Measurements from ENCODE around the gene COPB2.

COPB2 gene

DNA sequence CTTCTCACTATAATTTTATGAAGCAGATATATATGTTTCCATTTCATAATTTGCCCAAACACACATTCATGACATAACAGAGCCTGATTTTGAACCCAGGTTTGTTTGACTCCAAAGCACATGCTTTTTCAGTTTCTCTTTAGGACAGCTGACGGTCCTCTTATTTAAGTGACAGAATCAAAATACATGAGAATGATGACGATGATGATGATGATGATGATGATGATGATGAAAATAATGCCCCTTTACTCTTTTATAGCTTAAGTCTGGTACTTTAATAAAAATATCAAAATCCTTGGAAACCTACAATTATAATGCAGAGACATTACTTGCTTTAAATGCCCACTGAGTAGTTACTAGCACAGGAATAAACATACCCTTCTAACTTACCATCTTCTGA lies 15.3 kb downstream of the COPB2 start:
- no peak overlapping the region for H3K4me3 ChIP-seq (ENCODE audit: low read length, poor library complexity, severe bottlenecking)
- no peaks in the 10 kb centered on the region for H3K4me1 ChIP-seq (ENCODE audit: insufficient read depth, low read length, poor library complexity, severe bottlenecking)
- 0 out of 2 replicates have a peak, but pooled peaks cover 4% of the 10 kb centered on the region for H3K79me2 ChIP-seq (ENCODE audit: insufficient read depth, low read length)
- H3K36me3 ChIP-seq (ENCODE audit: insufficient read depth, low read length) = peaks cover 95% of the 10 kb centered on the region
- no peak overlapping the region for H3K4me2 ChIP-seq (ENCODE audit: low read depth, low read length, poor library complexity, severe bottlenecking)
- H2AFZ ChIP-seq (ENCODE audit: low read length) = no peak overlapping the region
- no peaks in the 10 kb centered on the region for H3K27me3 ChIP-seq (ENCODE audit: insufficient read depth, low read length, poor library complexity, severe bottlenecking)
- no peak overlapping the region for H3K9ac ChIP-seq (ENCODE audit: low read depth, low read length, poor library complexity, severe bottlenecking)
- no peak for TF ChIP-seq EZH2phosphoT487 (IDR thresholded peaks at IDR 0.05; ENCODE audit: borderline replicate concordance)
- TF ChIP-seq, protein P1, sequence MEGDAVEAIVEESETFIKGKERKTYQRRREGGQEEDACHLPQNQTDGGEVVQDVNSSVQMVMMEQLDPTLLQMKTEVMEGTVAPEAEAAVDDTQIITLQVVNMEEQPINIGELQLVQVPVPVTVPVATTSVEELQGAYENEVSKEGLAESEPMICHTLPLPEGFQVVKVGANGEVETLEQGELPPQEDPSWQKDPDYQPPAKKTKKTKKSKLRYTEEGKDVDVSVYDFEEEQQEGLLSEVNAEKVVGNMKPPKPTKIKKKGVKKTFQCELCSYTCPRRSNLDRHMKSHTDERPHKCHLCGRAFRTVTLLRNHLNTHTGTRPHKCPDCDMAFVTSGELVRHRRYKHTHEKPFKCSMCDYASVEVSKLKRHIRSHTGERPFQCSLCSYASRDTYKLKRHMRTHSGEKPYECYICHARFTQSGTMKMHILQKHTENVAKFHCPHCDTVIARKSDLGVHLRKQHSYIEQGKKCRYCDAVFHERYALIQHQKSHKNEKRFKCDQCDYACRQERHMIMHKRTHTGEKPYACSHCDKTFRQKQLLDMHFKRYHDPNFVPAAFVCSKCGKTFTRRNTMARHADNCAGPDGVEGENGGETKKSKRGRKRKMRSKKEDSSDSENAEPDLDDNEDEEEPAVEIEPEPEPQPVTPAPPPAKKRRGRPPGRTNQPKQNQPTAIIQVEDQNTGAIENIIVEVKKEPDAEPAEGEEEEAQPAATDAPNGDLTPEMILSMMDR (conservative IDR thresholded peaks at IDR 0.05; ENCODE audit: low read length) = no peak
- H4K20me1 ChIP-seq (ENCODE audit: insufficient read depth, low read length, poor library complexity, severe bottlenecking) = no peaks in the 10 kb centered on the region
- H3F3A ChIP-seq (ENCODE audit: low read depth) = no peaks in the 10 kb centered on the region
- no peaks in the 10 kb centered on the region for H3K9me2 ChIP-seq (replicated peaks; ENCODE audit: low read depth, low read length)
- H3K9me3 ChIP-seq (ENCODE audit: insufficient read depth, low read depth, low read length) = no peaks in the 10 kb centered on the region

GRCh38 chr3:139364549-139364948 lies 24.9 kb downstream of the COPB2 start:
- H3K4me1 ChIP-seq (ENCODE audit: insufficient read depth, low read length, poor library complexity, severe bottlenecking) = no peaks in the 10 kb centered on the region
- no peaks in the 10 kb centered on the region for H3K79me2 ChIP-seq (ENCODE audit: insufficient read depth, low read length)
- H3K9ac ChIP-seq (ENCODE audit: low read depth, low read length, poor library complexity, severe bottlenecking) = no peak overlapping the region
- peaks cover 98% of the 10 kb centered on the region for H3K36me3 ChIP-seq (ENCODE audit: insufficient read depth, low read length)
- H2AFZ ChIP-seq (ENCODE audit: low read length) = no peak overlapping the region
- no peak overlapping the region for H3K4me3 ChIP-seq (ENCODE audit: low read length, poor library complexity, severe bottlenecking)
- no peaks in the 10 kb centered on the region for H3K27me3 ChIP-seq (ENCODE audit: insufficient read depth, low read length, poor library complexity, severe bottlenecking)
- H4K20me1 ChIP-seq (ENCODE audit: insufficient read depth, low read length, poor library complexity, severe bottlenecking) = no peaks in the 10 kb centered on the region
- TF ChIP-seq EZH2phosphoT487 (IDR thresholded peaks at IDR 0.05; ENCODE audit: borderline replicate concordance) = no peak
- TF ChIP-seq, protein P1 (conservative IDR thresholded peaks at IDR 0.05; ENCODE audit: low read length) = no peak
- no peaks in the 10 kb centered on the region for H3F3A ChIP-seq (ENCODE audit: low read depth)
- H3K4me2 ChIP-seq (ENCODE audit: low read depth, low read length, poor library complexity, severe bottlenecking) = no peak overlapping the region
- H3K9me2 ChIP-seq (replicated peaks; ENCODE audit: low read depth, low read length) = no peaks in the 10 kb centered on the region
- no peaks in the 10 kb centered on the region for H3K9me3 ChIP-seq (ENCODE audit: insufficient read depth, low read depth, low read length)

- H3K4me3 ChIP-seq (ENCODE audit: low read length, poor library complexity, severe bottlenecking) = no peak overlapping the region
- no peaks in the 10 kb centered on the region for H3K79me2 ChIP-seq (ENCODE audit: insufficient read depth, low read length)
- no peaks in the 10 kb centered on the region for H3K9me3 ChIP-seq (ENCODE audit: insufficient read depth, low read depth, low read length)
- no peaks in the 10 kb centered on the region for H3K27me3 ChIP-seq (ENCODE audit: insufficient read depth, low read length, poor library complexity, severe bottlenecking)
- no peaks in the 10 kb centered on the region for H4K20me1 ChIP-seq (ENCODE audit: insufficient read depth, low read length, poor library complexity, severe bottlenecking)
- H3K36me3 ChIP-seq (ENCODE audit: insufficient read depth, low read length) = peaks cover 97% of the 10 kb centered on the region
- H3K9me2 ChIP-seq (replicated peaks; ENCODE audit: low read depth, low read length) = no peaks in the 10 kb centered on the region
- H3K9ac ChIP-seq (ENCODE audit: low read depth, low read length, poor library complexity, severe bottlenecking) = no peak overlapping the region
- no peak overlapping the region for H3K4me2 ChIP-seq (ENCODE audit: low read depth, low read length, poor library complexity, severe bottlenecking)
- TF ChIP-seq, protein P1 (conservative IDR thresholded peaks at IDR 0.05; ENCODE audit: low read length) = no peak
- no peak for TF ChIP-seq EZH2phosphoT487 (IDR thresholded peaks at IDR 0.05; ENCODE audit: borderline replicate concordance)
- H2AFZ ChIP-seq (ENCODE audit: low read length) = no peak overlapping the region
- no peaks in the 10 kb centered on the region for H3K4me1 ChIP-seq (ENCODE audit: insufficient read depth, low read length, poor library complexity, severe bottlenecking)
- no peaks in the 10 kb centered on the region for H3F3A ChIP-seq (ENCODE audit: low read depth)
Observed at GRCh38 chr3:139361276-139361675, 28.2 kb downstream of the COPB2 start.

Data from Loucy (cell line).